ENCODE measurements around the gene PON1.

Gene PON1
- 0 reads per million in 2 experiments for total RNA-seq

DNA sequence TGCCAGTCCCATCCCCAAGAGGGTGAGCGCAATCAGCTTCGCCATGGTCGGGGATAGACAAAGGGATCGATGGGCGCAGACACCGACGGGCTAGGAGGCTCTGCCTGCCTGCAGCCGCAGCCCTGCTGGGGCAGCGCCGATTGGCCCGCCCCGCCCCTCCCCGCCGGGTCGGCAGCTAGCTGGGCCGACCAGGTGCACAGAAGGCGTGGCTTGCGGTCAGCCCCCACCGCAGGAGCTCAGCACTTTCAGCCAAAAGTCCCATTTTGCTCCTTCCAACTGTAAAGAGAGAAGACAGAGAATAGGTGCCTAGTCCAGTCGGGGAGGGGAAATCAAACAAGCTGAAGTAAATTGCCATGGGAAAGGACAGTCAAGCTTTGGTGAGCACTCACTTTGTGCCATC is at the start of gene PON1:
Gene PON1 (minus strand): TSS at position 102 of the 400 bp plus-strand sequence. CDS start 57 bp downstream, at position 45.
- peak; percentile 1 for DNase-seq (ENCODE audit: low read depth)

DNA sequence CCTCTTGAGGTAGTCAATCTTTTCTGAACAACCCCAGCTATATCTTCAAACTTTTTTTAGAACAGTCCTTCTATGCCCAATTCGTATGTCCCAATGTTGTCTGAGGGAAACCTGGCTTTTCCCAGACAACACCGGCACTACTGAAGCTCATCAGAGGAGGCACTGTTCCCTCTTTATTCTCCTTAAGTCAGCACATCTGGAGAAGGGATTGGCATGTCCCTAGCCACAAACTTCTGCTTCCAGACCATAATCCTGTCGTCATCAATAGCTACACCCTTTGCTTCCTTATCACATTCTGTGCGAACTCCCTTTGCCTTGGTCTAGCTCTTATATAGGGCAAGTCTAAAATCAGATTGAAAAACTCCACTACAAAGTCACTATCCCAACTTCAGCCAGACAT is 49.0 kb upstream of the PON1 start:
- DNase-seq (ENCODE audit: low read depth) = no peak

DNA sequence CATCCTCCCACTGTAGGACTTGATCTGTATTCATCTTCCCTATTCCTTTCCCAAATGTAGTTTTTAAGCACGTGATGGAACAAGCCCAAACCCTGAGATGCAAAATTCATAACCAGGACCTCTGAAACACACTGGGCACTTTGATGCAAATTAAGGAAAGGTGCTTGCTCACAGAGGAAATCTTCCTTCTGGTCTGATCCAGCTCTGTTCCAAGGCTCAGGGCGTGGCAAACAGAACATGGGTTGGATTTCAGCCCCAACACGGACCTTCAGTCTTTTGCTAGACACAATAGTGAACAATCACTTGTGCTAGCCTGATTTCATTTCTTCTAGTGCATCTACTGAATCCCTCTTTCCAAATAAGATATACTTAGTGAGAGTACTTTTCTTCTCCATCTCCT is 43.9 kb upstream of the PON1 start:
- no peak for DNase-seq (ENCODE audit: low read depth)

DNA sequence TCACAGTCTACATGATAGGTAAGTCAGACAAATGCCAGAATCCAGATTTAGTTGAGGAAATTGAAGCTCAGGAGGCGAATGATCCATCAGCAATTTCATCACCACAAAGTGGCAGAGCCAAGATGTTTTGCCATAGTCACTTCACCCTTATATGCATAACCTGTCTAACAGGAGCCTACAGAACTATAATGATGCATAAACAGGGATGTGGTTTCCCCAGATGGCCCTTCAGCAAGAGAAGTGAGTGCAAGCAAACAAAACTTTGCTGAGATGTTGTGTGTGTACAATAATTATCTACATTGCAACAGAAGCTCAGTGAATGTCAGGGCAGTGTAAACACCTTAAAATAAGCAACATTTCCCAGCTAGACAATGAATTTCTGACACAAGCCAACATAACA is 43.3 kb upstream of the PON1 start:
- DNase-seq (ENCODE audit: low read depth) = no peak

DNA sequence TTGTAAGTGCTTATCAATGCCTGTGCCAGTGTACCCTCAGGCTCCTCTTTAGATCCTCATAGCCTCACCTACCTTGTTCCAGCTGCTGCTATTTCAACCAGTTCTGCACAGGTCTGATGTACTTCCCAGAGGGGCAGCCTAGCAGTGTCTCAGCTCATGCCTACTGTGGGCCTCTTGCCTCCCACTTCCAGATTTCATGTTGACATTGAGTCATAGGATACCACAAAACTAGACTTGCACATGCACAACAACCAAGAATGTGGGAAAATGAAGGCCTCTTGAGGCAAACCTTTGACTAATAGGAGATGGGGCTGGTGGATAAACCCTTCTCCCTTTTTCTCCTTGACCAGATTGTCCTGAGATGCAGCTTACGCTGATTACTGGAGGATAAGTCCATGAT is 40.8 kb upstream of the PON1 start:
- DNase-seq (ENCODE audit: low read depth) = no peak

DNA sequence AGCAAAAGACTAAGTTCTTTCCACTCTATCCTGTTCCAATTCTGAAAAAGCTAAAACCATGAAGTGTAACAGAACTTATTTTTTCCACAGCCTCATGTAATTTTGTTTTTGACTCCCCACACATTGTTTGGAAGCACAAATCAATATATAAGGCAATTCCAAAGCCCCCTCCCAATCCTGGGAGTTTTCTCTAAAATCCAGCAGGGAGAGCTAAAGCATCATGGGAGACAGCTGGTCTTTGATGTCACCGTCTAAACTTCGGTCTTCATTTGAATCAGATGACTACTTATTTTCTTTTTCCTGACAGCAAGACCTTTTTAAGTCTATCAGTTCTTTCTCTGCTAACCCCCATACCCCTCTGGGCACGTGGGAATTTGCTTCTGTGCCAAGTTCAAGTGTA is 33.3 kb upstream of the PON1 start:
- DNase-seq (ENCODE audit: low read depth) = no peak

DNA sequence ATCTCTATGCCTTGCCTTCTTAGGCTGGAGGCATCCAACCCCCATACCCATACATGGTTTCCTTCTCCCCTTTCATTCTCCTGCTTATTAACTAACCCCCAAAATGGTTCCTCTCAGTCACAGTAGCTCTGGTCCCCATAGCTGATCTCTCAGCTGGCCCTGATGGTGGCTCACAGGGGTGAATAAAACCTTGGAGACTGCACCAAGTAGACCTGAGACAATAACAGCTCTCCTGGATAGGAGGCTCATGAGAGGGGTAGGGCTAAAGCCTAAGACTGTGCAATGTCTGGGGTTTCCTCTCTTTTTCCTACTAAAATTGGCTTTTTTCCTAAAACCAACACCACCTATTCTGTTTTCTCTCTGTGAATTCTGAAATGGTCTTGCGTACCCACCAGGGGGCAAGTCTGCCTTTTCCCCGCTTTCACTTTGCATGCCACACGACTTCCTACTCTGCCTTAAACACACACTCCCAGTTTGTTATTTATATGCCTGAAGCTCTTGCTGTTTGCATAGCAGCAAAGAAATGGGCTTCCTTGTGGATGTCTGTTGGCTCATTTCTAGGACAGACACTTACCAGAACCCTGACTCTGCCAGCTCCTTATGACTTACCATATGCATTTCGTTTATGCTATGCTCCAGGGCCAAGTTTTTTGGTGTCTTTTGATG is 18.4 kb upstream of the PON1 start:
- DNase-seq (ENCODE audit: low read depth) = no peak

DNA sequence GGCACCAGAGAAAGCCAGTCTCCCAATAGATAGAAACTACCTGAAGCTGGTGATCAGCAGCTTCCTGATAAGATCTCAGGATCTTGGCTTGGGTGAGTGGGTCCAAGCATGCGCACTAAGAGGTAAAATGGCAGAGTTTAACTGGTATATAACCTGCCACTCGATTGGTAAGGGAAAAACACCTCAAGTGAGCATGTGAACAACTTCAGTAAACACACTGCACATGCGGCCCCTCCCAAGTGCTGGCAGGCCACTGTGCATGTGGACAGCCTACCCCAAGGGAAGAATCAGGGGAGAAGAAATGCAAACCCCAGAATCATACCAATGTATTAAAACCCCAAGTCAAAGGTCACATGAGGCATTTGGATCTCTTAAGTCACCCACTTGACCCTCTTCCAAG is 17.7 kb upstream of the PON1 start:
- no peak for DNase-seq (ENCODE audit: low read depth)

DNA sequence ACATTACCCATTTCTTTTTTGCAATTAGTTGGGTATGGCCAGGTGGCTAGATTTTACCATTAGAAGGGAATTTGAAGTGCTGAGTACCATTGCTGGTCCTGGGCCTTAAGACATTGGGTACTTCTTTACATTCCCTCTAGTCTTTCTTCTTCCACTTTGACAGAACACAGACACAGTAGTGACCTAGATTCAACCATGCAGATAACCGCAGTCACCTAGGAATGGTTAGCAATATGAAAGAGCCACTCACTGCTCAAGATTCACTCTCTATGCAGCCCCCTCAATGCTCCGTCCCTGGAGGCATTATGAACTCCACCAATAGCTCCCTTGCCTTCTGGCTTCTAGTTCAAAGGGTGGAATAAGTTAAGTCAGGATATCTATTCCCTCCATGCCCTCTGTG is 16.2 kb upstream of the PON1 start:
- DNase-seq (ENCODE audit: low read depth) = no peak

DNA sequence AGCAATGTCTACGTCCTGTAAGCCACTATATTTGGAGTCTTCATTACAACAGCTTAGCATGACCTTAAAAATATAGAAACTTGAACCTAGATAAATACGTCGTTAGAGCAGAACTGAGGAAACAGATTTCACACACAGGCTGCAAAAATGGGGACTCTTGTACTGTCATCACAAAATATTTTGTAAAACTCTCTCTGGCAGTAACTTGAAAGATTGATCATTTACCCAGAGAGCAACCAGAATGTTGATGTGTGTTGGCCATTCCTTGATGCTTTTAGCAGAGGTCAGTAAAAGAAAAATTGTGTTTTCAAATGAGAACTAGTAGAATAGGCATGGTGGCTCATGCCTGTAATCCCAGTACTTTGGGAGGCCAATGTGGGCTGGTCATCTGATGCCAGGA is 14.5 kb upstream of the PON1 start:
- no peak for DNase-seq (ENCODE audit: low read depth)

DNA sequence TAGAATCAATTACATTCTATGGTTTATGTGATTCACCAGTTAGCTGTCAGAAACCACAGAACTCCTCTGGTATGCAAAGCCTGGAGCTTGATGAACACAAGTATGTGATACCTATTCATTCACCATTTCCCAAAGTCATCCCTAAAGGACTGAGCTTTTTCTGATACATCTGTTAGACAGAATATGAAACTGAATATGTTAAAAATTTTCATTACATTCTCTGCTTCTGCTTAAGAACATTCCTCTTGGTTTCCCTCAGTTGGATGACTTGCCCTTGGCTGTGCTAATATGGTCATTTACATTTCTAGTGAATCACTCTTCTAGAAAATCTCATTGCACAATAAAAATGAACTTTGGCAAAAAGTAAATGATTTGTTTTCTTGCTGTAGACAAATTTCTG is 10.8 kb upstream of the PON1 start:
- DNase-seq (ENCODE audit: low read depth) = no peak

DNA sequence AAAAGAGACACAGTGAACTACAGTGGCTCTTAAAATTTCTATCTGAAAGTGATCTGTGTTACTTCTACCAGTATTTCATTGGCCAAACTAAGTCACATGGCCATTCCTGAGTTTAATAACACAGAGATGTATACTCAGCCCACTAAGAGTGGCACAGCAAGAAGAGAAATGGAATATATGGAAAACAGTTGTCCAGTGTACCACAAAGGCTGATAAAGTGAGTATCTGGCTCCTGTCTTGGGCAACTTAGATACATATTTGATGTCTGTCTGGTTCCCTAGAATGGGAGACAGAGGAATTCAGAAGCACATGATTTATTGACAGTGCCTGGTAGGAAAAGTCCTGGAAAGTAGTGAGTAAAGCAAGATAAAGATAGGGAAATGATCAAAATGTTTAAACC is 10.1 kb upstream of the PON1 start:
- DNase-seq (ENCODE audit: low read depth) = no peak

DNA sequence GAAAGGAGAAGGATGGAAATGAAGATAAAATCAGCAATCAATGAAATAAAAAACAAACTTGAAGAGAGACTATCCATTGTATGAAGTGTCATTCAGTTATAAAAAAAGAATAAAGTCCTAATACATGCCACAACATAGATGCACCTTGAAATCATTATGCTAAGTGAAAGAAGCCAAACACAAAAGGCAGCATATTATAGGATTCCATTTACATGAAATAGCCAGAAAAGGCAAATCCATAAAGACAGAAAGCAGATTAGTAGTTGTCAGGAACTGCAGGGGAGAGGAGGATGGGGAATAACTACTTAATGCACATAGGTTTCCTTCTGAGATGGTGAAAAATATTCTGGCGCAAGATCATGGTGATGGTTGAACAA is 6.6 kb upstream of the PON1 start:
- no peak for DNase-seq (ENCODE audit: low read depth)

DNA sequence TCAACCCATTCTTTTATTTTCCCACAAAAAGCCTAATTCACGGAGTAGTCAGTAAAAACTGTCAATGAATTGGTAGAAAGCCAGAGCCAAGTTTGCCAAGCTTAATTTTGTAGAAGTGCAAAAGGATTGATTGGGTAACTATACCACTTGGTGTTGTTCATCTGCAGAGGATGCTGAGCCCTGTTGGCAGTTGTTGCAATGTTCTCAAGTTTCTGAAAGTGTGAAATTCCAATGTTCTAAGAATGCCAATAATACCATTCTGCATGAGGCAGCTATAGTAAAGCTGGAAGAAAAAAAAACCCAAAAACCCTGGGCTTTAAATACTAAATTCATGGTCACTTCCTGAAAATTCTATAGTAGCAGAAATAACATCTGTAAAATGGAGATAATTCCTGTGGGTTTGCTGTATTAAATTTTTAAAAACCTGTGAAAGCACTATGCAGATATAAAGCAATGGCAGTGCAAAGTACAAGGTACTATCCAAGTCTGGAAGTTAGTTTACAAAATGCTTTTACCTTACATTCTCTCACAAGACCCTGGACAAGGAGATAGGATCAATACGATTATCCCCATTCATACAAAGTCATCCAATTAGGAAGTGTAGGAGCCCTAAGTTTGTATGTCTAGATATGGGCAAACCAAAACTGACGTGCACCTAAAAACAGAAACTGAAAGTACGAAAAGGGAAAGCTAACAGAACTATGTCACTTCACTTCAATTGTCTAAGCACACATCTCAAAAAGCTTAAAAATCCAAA is 6.0 kb upstream of the PON1 start:
- DNase-seq (ENCODE audit: low read depth) = no peak

DNA sequence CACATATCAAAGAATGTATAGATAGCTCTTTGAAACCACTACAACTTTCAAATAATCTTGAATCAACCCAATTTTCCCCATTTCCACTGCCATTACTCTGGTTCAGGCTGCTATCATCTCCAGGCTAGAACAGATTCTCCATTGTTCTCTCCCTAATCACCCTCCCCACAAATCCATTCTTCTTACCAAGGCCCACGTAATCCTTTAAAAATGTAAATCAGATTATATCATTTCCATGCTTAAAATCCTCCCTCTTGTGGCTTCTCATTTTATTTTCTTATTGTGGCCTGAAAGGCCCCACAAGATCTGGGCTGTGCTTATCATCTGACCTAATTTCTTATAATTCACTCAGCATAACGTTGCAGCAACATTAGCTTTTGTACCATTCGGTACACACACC is 3.0 kb upstream of the PON1 start:
- no peak for DNase-seq (ENCODE audit: low read depth)

DNA sequence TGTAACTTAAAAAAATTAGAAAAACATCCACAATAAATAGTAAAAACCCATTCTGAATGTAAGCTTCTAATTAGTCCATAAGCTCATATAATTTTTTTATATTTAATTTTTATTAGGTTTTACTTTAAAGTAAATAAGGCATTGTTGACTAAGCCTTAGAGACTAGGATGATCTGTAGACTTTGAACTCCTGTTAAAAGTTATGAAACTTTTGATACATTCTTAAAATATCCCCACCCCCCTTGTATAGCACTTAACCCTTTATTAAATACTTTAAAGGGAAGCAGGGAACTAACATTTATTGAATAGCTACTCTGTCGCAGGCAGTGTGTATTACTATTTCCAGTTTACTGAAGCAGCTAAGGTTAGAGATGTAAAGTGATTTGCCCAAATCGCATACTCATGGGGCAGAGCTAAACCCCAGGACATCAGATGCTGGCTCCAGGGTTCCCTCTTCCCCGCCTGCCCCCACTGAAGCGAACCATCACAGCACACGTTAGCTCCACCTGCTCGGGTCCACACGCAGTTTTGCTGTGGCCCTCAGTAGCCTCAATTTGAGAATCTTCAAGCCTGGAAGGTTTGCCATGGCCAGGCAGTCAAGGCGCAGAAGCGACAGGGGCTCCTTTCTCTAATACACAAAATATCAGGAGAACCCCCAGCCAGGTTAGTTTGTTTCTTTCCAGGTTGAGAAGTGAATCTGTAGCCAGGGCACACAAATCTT is 762 bp downstream of the PON1 start:
- no peak for DNase-seq (ENCODE audit: low read depth)

DNA sequence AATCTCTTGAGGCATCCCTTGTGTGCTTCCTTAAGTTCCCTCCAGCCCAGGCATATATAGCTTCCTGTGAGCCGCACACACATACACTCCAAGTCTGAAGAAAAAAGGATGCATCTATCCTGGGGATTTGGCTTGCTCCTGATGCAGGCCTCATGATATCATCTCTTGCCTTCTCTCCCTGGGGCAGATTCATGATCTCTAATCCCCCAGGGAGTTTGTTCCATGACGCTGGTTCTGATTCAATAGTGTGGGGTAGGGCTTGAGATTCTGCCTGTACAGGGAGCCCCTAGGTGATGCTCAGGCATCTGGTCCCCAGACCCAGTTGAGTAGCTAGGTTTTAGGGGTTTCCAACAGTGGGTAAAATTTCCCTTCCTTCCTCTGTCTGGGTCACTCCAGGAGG is 1.5 kb downstream of the PON1 start:
- DNase-seq (ENCODE audit: low read depth) = no peak

DNA sequence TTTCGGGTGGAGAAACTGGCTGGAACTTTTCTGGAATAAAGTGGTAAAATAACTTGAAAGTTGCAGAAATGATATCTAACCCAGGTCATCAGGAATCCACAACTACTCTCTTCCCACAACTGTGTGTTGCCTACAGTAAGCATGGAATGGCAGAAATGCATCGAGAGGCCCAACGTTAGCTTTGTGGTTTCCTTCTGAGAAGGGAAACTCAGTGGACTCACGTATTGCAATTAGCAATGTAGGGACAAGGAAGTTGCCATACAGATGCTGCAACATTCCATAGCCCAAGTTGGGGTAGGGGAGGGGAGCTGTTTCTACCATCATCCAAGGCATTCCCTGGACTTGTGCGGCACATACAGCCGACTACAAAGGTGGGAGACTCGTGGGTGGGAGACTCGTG is 1.9 kb downstream of the PON1 start:
- no peak for DNase-seq (ENCODE audit: low read depth)

DNA sequence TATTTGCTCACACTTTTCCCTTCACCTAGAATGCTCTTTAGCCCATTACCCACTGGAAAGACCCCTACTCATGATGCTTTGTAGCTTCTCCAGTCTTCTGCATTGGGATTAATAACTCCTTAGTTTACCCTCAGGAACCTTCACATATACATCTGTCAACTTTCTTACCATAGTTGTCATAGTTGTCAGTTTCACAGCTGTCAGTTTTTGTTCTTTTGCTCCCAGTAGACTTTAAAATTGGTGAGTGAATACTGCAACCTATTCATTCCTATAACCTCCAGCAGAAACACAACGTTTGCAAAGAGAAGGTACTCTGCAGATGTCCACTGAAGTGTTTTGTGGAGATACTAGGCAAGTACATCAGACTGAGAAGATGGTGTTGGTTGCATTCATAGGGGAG is 2.6 kb downstream of the PON1 start:
- no peak for DNase-seq (ENCODE audit: low read depth)

DNA sequence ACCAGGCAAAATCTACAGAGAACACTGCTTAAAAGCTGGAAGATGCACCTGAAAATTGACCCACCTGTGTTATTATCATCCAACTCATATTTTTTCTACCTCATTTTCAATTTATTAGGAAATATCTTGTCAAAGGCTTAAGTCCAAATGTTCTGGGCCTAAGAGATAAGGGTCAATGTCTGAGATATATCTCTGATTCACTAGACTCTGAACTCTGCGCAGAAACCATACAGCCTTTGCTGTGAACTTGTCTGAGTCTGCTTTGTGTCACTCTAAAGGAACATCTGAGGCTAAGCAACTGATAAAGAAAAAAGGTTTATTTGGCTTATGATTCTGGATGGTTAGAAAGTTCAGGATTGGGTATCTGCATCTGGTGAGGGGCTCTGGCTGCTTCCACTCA is 3.7 kb downstream of the PON1 start:
- no peak for DNase-seq (ENCODE audit: low read depth)

DNA sequence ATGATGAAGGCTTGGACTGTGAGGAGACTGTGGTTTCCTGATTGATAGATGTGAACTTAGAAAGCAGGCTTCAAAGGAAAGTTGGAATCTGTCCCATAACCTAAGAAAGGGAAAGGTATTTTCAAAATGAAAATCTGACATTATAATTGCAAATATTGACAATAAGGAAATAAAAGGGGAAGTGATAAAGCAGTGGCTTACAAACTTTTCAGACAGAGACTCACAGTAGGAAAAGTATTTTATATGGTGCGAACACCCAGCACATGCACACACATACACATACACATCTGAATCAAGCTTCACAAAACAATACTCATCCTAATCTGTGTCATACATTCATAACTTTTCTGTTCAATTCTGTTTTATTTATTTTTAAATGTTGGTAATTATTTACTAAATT is 4.8 kb downstream of the PON1 start:
- DNase-seq (ENCODE audit: low read depth) = no peak

DNA sequence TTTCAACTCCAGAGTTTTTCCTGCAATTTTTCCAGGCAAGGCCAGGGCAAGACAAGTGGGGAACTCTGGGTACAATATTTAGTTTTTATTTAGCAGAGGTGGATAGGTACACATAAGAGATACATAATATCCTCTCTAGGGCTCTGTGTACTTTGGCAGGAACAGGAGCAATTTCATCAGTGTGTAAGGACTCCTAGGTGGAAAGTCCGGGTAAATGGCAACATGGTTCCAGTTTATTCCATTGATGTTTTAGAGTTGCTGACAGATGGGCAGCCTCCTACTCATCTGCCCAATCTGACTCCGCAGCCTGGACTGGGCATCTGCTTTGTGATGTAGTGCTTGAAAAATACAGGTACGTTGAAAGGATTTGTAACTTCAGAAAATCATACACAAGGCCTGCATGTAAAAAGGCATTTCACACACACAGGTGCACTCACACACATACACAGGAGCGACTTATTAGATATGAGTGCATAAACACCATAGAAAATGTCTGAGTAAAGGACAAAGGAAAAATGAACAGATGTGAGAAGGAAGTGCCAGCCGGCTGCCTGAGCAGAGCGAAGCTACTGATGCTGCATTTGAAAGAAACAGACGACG is 5.7 kb downstream of the PON1 start:
- no peak for DNase-seq (ENCODE audit: low read depth)

DNA sequence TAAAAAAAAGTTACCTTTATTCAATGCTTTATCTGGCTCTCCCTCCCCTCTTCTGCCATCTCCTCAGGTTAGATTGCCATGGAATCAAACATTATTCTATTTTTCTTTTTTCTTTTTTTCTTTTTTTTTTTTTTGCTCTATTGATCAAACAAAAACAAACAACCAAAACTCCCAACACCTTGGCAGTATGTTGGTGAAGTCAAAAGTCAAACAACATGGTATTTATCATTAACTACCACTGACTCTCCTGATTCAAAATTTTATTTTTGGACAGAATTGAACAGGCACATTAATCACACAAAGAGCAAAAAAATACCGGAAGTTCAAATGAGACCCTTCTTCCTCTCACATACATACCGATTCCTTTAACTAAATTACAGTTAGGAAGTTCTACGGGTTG is 6.4 kb downstream of the PON1 start:
- no peak for DNase-seq (ENCODE audit: low read depth)
